ENCODE measurements around the gene HSD17B12.
A peak's percentile ranks its signal among the peaks of the same experiment; 100 is the strongest.
"Not testable (repeated sequence)": the region's sequence is repeated elsewhere in the genome, so short reads cannot be mapped to it uniquely, and the experiment has no call there.

Gene HSD17B12

GRCh38 chr11:43680521-43681400, at the start of gene HSD17B12:
TSS of gene HSD17B12 (plus strand) at chr11:43680738. CDS start at chr11:43680828, 90 bp downstream.
- DNase-seq = peak; percentile 98

DNA sequence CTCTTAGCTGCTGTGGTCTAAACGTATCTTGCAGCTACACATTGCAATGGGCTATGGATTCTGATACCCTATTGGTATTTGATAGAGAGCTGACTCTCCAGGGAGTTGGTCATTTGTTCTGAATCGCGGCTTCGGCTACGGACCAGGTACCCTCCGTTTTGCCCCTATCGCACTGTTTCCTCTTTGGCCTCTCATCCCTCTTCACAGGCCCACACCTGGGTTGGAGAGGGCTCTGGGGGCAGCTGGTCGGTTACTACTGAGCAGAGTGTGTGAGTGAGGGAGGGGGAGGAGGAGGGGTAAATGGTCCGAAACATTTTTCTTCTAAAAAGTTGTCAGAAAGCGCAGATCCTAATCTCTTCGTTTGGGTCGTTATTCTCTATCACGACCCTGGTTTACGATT, 48.8 kb upstream of the HSD17B12 start:
- no peak for DNase-seq

DNA sequence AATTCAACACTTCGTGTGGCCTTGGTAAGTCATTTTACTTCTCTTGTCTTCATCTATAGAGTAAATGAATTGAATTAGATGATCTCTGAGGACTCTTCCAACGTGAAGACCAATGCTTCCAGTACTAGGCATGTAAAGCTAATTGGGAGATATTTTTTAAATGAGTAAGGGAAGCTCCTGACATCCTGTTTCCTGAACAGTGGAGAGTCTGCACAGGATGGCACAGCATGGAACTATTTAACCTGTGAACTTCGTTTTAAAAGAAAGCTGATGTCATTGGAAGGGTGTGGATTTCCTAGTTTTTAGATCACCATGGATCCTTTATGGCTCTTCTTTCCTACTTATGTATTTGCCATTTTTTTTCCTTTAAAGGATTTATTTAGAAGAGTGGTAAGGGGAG, 48.4 kb upstream of the HSD17B12 start:
- no peak for DNase-seq

GRCh38 chr11:43638717-43639116, 41.8 kb upstream of the HSD17B12 start:
- no peak for DNase-seq

- DNase-seq = no peak
These were observed 41.3 kb upstream of the HSD17B12 start for GRCh38 chr11:43639224-43639623.

DNA sequence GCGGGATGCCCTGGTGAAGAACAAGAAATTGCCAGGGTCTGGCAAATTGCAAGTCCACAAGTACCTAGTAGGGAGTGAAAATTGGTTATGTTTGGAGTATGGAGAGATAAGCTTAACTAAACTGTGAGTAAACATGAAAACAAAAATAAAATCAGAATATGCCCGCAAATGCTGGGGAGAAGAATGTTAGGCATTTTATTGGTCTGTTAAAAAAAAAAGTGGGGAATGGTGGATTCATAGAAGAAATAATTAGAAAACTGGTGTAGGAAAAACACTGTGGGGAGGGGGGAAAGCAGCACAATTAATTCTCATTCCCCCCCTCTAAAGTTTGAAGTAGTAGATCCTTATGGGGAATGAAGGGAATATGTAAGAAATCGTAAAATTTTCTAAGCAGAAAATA, 40.6 kb upstream of the HSD17B12 start:
- no peak for DNase-seq

DNA sequence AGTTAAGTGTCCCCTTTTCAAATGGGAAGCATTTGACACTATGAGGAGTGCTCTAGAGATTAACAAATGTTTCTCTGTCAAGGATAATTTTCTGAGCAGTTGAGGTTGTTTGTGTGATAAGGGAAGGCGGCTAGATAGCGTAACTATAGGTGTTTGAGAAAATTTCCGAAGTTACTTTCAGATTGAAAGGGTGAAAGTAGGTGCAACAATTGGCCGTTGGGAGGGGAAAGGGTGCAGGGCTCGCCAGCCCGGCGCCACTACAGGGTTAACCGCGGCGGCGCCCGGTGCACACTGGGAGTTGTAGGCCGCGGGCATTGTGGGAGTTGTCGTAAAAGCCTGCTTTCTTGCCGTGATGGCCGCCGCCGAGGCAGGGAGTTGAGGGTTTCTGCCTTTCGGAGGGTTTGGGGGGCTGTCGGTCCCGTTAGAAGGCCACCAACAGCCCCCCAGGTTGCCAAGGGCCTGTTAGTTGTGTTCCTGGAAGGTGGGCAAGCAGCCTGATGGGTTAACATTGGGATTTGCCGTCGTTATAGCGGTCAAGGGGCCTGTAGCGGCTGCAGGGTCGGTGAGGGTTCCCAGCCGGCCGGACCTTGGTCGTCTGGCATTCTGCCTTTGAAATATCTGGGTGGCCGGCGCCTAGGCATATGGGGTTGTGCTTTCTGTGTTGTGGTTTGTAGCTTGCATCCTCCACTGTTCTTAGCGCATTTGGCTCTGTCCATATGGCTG, 36.5 kb upstream of the HSD17B12 start:
- peak; percentile 87 for DNase-seq

- no peak for DNase-seq
These were observed 35.8 kb upstream of the HSD17B12 start for GRCh38 chr11:43644621-43645299.

DNA sequence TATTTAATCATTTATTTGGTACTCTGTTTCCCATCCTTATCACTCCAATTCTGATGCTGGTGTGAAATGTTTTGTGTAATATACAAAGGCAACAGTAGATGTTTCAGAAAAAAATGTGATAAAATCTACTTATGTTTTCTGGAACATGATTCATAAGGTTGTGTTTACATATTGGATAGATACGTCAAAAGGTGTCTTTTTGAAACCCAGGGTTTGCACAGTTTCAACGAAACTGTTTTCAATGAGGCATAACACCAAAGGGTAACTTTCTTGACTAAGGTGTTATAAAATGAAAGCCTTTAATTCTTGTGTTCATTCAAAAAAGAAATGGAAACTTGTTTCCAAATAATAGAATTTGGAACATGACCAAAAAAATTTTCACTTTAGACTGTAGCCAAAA, 33.8 kb upstream of the HSD17B12 start:
- no peak for DNase-seq

GRCh38 chr11:43648888-43649287, 31.6 kb upstream of the HSD17B12 start:
- no peak for DNase-seq

DNA sequence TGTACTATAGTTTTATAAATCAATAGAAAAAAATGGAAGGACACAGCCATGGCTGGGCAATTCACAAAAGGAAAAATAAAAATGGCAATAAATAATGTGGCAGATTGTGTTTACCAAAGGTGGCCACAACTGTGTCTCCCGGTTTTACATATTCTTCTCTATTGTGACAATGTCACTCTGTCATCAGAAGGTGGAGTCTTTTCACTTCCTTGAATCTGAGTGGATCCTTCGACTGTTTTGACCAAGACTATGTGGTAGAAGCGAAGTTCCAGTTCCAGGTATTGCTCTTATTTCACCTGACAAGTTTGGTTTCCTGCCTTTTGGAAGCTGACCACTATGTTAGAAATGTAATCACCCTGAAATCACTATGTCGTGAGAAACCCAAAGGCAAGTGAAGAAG, 31.0 kb upstream of the HSD17B12 start:
- DNase-seq = no peak

DNA sequence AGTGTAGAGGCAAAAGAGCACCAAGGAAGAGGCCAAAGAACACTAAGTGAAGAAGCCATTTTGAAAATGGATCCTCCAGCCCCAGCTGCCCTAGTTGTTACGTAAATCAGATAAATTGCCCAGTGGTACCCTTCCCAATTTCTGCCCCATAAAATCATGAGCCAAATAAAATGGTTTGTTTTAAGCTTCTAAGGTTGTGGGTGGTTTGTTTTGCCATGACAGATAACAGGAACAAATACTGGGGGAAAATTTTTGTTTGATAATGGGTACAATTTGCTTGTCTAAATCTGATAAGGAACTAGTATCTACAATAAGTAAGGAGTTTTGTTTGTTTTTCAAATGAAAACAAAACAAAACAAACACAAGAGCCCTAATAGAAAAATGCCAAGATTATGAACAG, 30.6 kb upstream of the HSD17B12 start:
- no peak for DNase-seq

- DNase-seq = not testable (repeated sequence)
These were observed 17.5 kb upstream of the HSD17B12 start for GRCh38 chr11:43663018-43663417.

GRCh38 chr11:43664295-43664694, 16.2 kb upstream of the HSD17B12 start:
- no peak for DNase-seq

DNA sequence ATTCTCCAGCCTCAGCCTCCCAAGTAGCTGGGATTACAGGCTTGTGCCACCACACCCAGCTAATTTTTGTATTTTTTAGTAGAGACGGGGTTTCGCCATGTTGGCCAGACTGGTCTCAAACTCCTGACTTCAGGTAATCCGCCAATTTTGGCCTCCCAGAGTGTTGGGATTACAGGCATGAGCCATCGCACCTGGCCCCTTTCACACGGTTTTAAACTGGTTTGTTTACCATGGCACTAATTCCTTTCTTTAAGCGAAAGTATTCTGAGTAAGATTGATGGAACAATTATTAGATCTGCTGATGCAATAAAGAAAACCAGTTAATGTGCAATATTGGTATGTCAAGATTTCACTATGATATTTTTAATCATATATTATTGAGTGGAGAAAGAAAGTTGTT, 9.3 kb upstream of the HSD17B12 start:
- DNase-seq = not testable (repeated sequence)

DNA sequence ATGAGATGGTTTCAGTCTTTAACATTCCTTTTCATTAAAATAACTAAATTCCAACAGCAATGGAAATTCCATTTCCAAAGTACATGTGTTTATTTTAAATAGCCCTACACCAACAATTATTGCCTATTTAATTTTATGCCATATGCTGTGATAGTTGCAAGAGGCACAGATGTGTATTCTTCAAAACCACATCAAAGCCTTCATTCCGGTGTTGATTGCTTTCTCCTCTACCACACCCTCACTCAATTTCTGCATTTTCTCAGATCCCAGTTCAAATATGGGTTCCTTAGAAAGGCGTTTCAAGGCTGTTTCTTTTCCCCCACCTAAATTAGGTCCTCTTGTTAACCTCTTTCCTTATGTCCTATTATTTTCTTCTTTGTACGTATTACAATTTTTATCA, 6.0 kb upstream of the HSD17B12 start:
- DNase-seq = no peak

DNA sequence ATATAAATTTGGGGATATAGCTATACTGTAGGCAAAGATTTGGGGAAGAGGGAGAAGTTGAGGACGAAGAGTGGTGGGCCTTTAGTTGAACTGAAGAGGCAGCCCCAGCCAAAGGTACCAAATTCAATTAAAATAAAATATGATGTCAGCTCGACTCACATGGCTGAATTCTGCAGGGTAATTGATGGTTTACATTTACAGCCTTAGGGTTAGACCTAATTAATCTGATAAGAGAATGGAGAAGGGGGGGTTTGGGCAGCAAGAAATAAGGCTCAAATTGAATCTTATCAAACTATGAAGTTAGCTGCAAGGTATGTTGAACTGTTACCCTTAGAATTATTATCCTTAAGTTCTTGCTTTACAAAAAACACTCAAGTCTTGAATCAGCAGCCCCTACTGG, 3.6 kb upstream of the HSD17B12 start:
- DNase-seq = no peak

DNA sequence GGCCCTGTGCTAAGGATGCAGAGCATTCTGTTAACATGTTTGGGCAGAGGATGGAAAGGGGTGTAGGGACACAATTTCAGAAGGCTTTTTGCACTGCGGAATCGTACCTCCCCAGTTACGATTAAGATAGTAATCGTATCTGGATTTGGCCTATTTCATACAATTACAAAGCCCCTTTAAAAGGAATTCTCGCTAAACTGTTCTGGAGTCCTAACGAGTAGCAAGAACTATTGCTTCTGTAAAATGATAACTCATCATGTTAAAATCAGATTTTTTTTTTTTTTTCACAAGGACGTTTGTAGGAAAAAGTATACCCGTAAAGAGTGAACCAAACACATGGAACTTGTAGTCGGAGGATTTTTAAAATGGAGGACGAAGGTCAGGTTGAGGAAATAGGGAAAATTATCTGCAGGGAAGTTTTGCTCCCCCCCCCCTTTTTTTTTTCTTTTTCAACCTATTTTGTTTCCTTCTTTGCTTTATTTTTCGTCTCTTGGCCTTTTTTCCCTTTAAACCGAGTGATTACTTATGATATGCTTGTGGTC, 934 bp downstream of the HSD17B12 start:
- no peak for DNase-seq

- DNase-seq = not testable (repeated sequence)
These were observed 1.5 kb downstream of the HSD17B12 start for GRCh38 chr11:43682081-43682480.

- no peak for DNase-seq
These were observed 4.9 kb downstream of the HSD17B12 start for GRCh38 chr11:43685440-43685839.

DNA sequence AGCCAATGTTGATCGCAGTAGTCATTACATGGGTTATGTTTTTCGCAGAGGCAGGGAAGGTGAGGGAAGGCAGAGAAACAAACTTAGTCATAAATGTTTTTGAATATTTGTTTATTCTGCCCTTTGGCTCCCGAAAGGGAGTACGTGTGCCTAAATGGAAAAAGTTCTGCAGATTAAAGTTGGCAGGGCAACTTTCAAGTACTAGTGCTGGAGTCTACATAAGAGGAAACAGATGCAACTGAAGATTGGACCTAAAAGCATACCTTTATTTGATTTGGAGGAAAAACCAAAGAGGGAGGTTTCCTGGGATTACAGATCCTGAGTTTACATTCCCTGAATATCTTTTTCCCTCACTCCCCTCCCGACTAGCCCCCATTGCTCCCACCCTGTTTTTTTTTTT, 5.7 kb downstream of the HSD17B12 start:
- DNase-seq = no peak

- no peak for DNase-seq
These were observed 6.7 kb downstream of the HSD17B12 start for GRCh38 chr11:43687120-43687791.

- no peak for DNase-seq
These were observed 7.9 kb downstream of the HSD17B12 start for GRCh38 chr11:43688394-43688793.

Measured in CD4-positive, alpha-beta T cell treated with Interleukin-12 subunit alpha and Interleukin-12 subunit beta, for 1 hour (primary cell).